Left renal pelvis (tissue), 4 donors: ENCODE results near the gene IGF2BP2. TPM values are rescaled to one million over a fixed set of nuclear protein-coding genes. Genes with fewer than 3 reads are reported as not detected.

Experiments used
- DNase-seq, 4 donors: peaks; one replicate each; pipeline ENCODE4 v3.0.0-alpha.2; 2013; ENCODE audit warnings: low read depth in 4 of 4, low spot score in 3 of 4
- polyA plus RNA-seq, 4 donors: library from polyadenylated mRNA; unstranded; fragments of 120-200 nt; gene quantifications; one replicate each; pipeline ENCODE4 v1.2.1, GENCODE V29; 2013; ENCODE audit not compliant: insufficient read length in 4 of 4

Gene IGF2BP2
- polyA plus RNA-seq, 4 donors: 76.0 to 111 (median 95.6) TPM

- DNase-seq: no peak
Measured at GRCh38 chr3:185739264-185739701, 85.6 kb downstream of the IGF2BP2 start.

DNA sequence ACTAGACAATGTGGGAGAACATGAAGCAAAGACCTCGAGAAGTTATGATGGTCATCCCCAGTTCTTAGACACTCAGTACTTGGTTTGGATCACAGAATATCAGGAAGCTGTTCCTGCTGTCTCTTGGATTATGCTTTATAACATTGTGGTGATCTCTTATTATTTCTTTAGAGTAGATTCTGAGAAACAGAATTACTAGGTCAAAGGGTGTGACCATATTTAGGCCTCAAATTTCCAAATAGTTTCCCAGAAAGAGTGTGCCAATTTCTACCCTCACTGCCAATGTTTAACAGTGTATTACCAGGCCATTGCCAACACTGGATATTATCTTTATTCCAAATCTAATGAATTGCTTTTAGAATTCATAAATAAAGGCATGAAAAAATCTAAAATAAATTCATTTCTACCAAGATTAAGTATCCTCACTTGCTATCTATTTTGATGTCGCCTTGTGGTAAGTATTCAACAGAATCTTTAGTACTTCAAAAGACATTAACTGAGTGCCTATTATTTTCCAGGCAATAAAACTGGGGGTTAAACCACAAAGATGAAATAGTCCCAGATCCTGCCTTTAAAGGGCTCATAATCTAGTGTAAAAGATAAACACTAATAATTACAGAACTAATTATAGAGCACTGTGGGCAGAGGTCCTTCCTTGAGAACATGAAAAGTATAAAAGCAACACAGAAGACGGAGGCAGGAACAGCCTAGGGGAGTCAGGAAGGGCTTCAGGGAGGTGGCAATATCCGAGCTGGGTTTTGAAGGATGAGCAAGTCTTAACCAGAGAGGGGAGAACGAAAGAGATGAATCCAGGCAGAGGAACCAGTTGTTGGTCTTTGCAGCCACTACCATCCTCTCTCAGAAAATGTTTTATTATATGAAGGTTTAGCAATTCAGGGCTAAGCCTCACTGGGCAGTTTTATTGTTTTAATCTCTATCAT is 86.8 kb downstream of the IGF2BP2 start:
- DNase-seq: no peak

GRCh38 chr3:185737020-185737419 is 87.8 kb downstream of the IGF2BP2 start:
- DNase-seq: no peak

GRCh38 chr3:185734725-185735096 is 90.1 kb downstream of the IGF2BP2 start:
- DNase-seq: no peak

GRCh38 chr3:185733980-185734724 is 90.7 kb downstream of the IGF2BP2 start:
- peak in 2 of 4 donors; percentile 27 to 45 for DNase-seq

DNA sequence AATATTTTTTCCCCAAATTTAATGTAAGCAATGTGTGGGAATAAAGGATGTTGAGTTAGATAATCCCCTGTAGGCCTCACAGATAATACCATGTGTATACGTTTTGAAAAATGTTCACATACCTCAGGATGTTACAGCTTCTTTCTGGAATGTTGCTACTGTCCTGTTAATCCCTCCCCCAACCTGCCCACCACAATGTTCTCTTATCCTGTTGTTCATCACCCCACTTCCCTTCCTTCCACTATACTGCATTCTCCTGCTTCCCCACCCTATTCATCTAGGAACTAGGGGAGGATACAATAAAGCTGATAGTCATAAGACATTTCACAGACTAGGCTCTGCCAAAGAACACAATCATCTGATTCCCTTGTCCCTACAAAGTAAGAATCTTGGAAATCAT is 92.1 kb downstream of the IGF2BP2 start:
- DNase-seq: no peak

- DNase-seq: no peak
Measured at GRCh38 chr3:185730550-185730949, 94.3 kb downstream of the IGF2BP2 start.

DNA sequence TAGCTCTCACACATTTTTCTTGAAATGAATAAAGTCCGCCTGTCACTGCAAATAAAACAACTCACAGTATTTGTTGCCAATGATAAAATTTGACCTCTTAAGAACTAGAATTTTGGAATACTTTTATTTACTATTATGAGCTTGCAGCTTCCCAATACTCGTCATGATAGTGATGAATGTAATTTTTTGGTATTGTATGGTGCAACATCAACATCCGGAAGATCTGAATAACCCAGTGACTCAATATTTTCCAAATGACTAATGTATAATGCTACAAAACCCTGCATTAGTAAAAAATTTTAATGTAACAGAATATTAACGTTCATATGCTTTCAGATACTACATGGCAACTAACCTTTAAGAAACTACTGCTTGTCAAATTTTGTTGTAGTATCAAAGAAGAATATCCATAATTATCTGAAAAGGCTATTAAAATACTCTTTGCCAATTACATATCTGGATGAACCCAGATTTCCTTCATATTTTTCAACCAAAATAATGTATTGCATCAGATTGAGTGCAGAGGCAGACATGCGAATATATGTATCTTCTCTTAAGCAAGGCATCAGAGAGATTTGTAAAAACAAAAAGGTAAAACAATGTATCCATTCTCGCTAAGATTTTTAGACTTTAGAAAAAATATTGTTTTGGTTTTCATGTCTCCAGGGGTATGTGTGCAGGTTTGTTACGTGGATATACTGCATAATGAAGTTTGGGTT is 95.3 kb downstream of the IGF2BP2 start:
- no peak for DNase-seq

- DNase-seq: no peak
Measured at GRCh38 chr3:185728630-185729336, 96.1 kb downstream of the IGF2BP2 start.

DNA sequence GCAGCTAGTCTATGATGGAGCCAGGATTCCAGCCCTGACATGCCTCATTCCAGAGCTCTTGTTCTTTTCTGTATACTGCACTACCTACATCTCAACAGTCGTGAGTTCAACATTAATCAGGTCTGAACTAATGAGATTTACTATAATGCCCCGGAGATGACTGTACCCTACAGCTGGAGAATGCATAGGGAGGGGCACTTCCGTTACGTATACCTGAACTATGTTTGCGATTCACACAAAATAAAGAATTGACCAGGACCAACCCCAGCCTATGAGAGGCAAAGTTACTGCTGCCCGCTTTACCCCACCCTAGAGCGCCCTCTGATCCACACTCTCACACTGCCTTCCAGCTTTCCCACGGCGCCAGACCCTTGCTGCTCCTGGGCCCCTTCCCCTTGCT is 97.0 kb downstream of the IGF2BP2 start:
- DNase-seq: no peak

- DNase-seq: no peak
Measured at GRCh38 chr3:185726254-185726967, 98.4 kb downstream of the IGF2BP2 start.

DNA sequence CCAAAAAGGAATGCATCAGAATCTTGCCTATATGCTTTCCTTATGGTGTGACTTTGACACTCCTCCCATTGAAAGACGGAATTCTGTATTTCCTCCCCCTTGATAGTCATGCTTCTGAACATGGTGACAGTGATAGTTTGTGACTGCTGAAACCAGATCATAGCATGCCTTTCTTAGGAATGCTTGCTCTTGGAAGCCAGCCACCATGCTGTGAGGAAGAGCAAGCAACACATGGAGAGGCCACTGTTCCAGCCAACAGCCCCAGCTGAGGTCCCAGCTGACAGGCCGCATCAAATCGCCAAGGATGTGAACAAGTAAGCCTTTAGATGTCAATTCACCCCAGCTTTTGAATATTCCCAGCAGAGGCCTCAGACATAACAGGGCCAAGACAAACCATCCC is 100.1 kb downstream of the IGF2BP2 start:
- DNase-seq: no peak

DNA sequence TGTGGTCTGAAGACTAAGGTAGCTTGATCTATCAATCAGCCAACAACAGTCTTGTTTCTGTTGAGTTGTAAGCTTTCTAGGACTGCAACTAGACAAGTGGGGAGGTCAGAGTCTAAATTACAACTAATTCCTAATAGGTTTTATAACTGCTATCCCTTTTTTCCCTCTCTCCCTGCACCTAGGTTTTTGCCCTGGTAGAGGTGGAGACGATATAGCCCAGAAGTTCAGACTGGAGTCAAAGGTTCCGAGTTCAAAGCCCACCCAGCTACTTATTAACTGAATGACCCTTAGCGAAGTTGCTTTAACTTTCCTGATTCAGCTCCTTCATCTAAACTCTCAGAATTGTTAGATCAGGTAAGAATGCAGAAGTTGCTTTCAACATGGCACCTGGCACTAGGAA is 100.6 kb downstream of the IGF2BP2 start:
- DNase-seq: no peak

DNA sequence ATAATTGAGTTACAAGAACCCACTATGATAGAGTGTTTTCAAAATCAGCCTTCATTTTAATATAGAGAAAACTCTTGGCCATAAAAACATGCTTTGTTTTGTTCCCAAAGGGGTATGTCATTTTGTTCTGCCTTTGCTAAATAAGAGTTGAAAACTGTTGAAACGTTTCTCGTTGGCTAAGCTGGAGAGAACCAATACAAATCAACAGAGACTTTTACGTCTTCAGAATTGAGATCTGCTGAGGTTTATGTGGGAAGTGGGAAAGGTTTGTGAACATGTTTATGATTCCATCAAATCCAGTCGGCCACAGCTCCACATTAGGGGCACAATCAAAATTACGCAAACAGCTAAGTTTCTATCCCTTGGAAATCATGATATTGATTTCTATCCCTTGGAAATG is 102.0 kb downstream of the IGF2BP2 start:
- DNase-seq: no peak

GRCh38 chr3:185721970-185722369 is 102.9 kb downstream of the IGF2BP2 start:
- no peak for DNase-seq

- no peak for DNase-seq
Measured at GRCh38 chr3:185720326-185720725, 104.5 kb downstream of the IGF2BP2 start.

GRCh38 chr3:185718736-185719593 is 105.9 kb downstream of the IGF2BP2 start:
- DNase-seq: no peak

GRCh38 chr3:185717627-185718402 is 107.0 kb downstream of the IGF2BP2 start:
- no peak for DNase-seq
